Thoracic aorta (tissue), 2 donors: Measurements from ENCODE around the gene LAMA5. TPM values are rescaled to one million over a fixed set of nuclear protein-coding genes. Genes with fewer than 3 reads are reported as not detected.
"Not testable (repeated sequence)": the region's sequence is repeated elsewhere in the genome, so short reads cannot be mapped to it uniquely, and the experiment has no call there.

ENCODE experiments used
- ATAC-seq: fragments of 150-250 bp; one replicate; pipeline ENCODE4 v1.8.0; 2017; ENCODE audit warnings: low read depth; ENCODE audit not compliant: insufficient number of reproducible peaks, low FRiP score
- DNase-seq: peaks from one replicate; pipeline ENCODE4 v3.0.0-alpha.2; 2020; ENCODE audit warnings: low spot score
- H3K27ac ChIP-seq, 2 donors: fragments of 200-600 bp; sonication (generic); 1 replicate in 1 of 2; 2 replicates in 1 of 2; pipeline ENCODE4 v1.5.1; 2016; ENCODE audit warnings: mild to moderate bottlenecking in 2 of 2, moderate library complexity in 2 of 2
- H3K27me3 ChIP-seq: fragments of 200-600 bp; sonication (generic); replicated peaks from 2 replicates; pipeline ENCODE4 v1.6.0; 2016; ENCODE audit warnings: mild to moderate bottlenecking; ENCODE audit not compliant: insufficient read depth
- H3K36me3 ChIP-seq: fragments of 200-600 bp; sonication (generic); one replicate; pipeline ENCODE4 v1.5.1; 2016
- H3K4me1 ChIP-seq, 2 donors: fragments of 200-600 bp; sonication (generic); 1 replicate in 1 of 2; 2 replicates in 1 of 2; pipeline versions ENCODE4 v1.5.1 to v1.6.0; 2016; ENCODE audit warnings: low read depth in 2 of 2, mild to moderate bottlenecking in 1 of 2; ENCODE audit not compliant: control insufficient read depth in 1 of 2
- H3K4me3 ChIP-seq: fragments of 200-600 bp; sonication (generic); 2 replicates; pipeline ENCODE4 v1.5.1; 2016; ENCODE audit warnings: mild to moderate bottlenecking
- H3K9me3 ChIP-seq: fragments of 200-600 bp; sonication (generic); 2 replicates; pipeline ENCODE4 v1.5.1; 2016
- total RNA-seq, 2 donors: library from RNA; depleted of rRNA; stranded (reverse); fragments of >200 nt; gene quantifications; one replicate each; pipeline versions ENCODE4 v1.1.0 to v1.2.3, GENCODE V29; 2016
- TF ChIP-seq, protein P1 (sequence below): fragments of 200-600 bp; sonication (generic); IDR thresholded peaks from one replicate; pipeline ENCODE4 v1.5.1; 2019; ENCODE audit warnings: antibody characterized with exemption

The LAMA5 gene
- total RNA-seq, 2 donors from 2014 or later: 289 to 333 TPM

GRCh38 chr20:62374331-62375152, 7.4 kb upstream of the LAMA5 start:
- TF ChIP-seq, protein P1, sequence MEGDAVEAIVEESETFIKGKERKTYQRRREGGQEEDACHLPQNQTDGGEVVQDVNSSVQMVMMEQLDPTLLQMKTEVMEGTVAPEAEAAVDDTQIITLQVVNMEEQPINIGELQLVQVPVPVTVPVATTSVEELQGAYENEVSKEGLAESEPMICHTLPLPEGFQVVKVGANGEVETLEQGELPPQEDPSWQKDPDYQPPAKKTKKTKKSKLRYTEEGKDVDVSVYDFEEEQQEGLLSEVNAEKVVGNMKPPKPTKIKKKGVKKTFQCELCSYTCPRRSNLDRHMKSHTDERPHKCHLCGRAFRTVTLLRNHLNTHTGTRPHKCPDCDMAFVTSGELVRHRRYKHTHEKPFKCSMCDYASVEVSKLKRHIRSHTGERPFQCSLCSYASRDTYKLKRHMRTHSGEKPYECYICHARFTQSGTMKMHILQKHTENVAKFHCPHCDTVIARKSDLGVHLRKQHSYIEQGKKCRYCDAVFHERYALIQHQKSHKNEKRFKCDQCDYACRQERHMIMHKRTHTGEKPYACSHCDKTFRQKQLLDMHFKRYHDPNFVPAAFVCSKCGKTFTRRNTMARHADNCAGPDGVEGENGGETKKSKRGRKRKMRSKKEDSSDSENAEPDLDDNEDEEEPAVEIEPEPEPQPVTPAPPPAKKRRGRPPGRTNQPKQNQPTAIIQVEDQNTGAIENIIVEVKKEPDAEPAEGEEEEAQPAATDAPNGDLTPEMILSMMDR: no peak
- no peaks in the 10 kb centered on the region for H3K36me3 ChIP-seq
- DNase-seq (no peak), ATAC-seq (no peak)
- no peaks in the 10 kb centered on the region for H3K27me3 ChIP-seq
- H3K4me3 ChIP-seq: no peak overlapping the region
- no peaks in the 10 kb centered on the region for H3K9me3 ChIP-seq
- H3K27ac ChIP-seq: peak overlapping the region; percentile 38 to 66
- H3K4me1 ChIP-seq: peaks cover 29 to 77% of the 10 kb centered on the region in 2 donors

DNA sequence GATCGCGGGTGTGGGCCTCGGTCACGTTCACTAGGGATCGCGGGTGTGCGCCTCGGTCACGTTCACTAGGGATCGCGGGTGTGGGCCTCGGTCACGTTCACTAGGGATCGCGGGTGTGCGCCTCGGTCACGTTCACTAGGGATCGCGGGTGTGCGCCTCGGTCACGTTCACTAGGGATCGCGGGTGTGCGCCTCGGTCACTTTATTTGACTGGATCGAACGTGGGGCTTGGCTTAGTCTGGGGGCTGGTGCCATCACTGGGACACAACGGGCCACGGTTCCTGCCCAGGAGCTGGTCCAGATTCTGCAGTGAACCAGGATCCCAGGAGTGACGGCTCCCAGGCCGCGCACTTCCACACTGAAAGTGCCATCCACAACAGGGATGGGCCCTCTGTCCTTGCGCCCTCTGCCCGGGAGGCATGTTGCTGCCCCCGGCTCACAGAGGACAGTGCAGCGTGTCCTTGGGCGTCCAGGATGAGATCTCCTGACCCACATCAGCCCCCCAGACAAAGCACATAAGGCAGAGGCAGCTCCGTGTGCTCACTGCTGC, 6.6 kb upstream of the LAMA5 start:
- H3K9me3 ChIP-seq, DNase-seq, ATAC-seq, H3K36me3 ChIP-seq, H3K4me3 ChIP-seq, H3K27me3 ChIP-seq: not testable (repeated sequence)
- Histone ChIP-seq H3K27ac (peak overlapping the region in 1 of 2 donors; percentile 41), H3K4me1 (peaks cover 37 to 84% of the 10 kb centered on the region in 2 donors)

DNA sequence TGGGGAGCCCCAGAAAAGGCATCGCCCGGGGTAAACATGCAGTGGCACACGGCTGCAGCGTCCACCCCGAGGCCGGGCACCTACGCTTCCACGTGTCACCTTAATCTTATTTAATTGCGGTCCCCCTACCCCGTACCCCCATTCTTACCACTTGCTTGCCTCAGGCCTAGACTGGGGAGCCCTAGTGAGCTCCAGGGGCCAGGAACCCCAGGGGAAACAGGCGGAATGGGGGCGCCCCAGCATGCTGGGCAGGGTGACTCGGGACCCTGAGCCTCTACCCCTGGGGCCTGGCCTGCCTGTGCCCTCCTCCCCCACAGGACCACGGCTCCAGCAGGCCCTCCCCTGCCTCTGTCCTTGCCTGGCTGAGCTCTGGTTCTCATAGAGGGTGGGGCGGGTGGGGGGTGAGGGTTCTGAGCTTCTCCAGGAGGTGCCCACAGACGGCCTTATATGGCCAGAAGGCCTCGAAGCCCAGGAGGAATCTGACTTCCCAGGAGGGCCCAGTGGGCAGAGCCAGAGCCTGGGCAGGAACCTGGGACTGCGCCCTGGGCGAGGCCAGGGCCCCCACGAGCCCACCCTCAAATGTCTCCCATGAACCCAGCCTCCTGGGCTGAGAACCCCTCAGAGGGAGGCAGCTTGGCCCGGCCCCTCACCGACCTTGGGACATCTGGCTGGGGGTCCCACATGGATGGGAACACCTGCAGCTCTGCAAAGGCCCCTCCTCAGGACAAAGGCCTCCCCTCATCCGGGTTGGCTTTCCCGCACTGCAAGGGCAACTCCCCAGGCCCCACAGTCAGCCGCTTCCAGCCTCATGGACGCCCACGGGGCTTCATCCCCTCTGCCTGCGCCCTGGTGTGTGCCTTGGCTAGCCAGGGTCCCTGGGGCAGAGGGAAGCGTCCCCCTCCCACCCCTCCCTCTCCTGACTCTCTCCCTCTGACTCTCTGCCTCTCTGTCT, 5.2 kb upstream of the LAMA5 start:
- Histone ChIP-seq H3K27me3 (no peaks in the 10 kb centered on the region), H3K27ac (peak overlapping the region; percentile 61 to 72), H3K4me3 (no peak overlapping the region), H3K4me1 (peaks cover 43 to 84% of the 10 kb centered on the region in 2 donors), H3K36me3 (no peaks in the 10 kb centered on the region), H3K9me3 (no peaks in the 10 kb centered on the region)
- TF ChIP-seq, protein P1: no peak
- DNase-seq: no peak
- ATAC-seq: peak; percentile 23

- Histone ChIP-seq H3K27me3 (no peaks in the 10 kb centered on the region), H3K27ac (peak overlapping the region; percentile 48 to 61), H3K9me3 (no peaks in the 10 kb centered on the region), H3K36me3 (no peaks in the 10 kb centered on the region), H3K4me1 (peaks cover 39 to 78% of the 10 kb centered on the region in 2 donors), H3K4me3 (no peak overlapping the region)
- DNase-seq (no peak), ATAC-seq (no peak)
- TF ChIP-seq, protein P1: no peak
Measured at GRCh38 chr20:62371588-62372041, 4.5 kb upstream of the LAMA5 start.

GRCh38 chr20:62370807-62371587, 3.9 kb upstream of the LAMA5 start:
- no peak for DNase-seq
- peaks cover 38 to 76% of the 10 kb centered on the region in 2 donors for H3K4me1 ChIP-seq
- H3K4me3 ChIP-seq: no peak overlapping the region
- no peaks in the 10 kb centered on the region for H3K36me3 ChIP-seq
- TF ChIP-seq, protein P1: no peak
- peak overlapping the region; percentile 48 to 61 for H3K27ac ChIP-seq
- H3K27me3 ChIP-seq: no peaks in the 10 kb centered on the region
- no peak for ATAC-seq
- no peaks in the 10 kb centered on the region for H3K9me3 ChIP-seq
